ENCODE results near the gene WNT11. TPM values are rescaled to one million over a fixed set of nuclear protein-coding genes. Genes with fewer than 3 reads are reported as not detected.

The WNT11 gene
- total RNA-seq, 1 experiment from 2014 or later, result not detected

GRCh38 chr11:76209973-76210930, 4.0 kb upstream of the WNT11 start:
- Mint-ChIP-seq H3K27me3 (ENCODE audit: low read depth) (peaks cover 95% of the 10 kb centered on the region), H3K4me1 (peaks cover 22 to 38% of the 10 kb centered on the region in 2 experiments), H3K4me3 (peak overlapping the region; percentile 44 to 83), H3K36me3 (ENCODE audit: insufficient read depth in 1 of 3, low read depth in 3 of 3) (no peaks in the 10 kb centered on the region; a peak in 2 of 7 replicates), H3K27ac (no peak overlapping the region), H3K9me3 (peaks cover 0 to 4% of the 10 kb centered on the region in 2 experiments; a peak in 2 of 5 replicates)
- H2BK5ac ChIP-seq (ENCODE audit: insufficient read length, low read length), result no peak overlapping the region
- TF ChIP-seq, protein P1, sequence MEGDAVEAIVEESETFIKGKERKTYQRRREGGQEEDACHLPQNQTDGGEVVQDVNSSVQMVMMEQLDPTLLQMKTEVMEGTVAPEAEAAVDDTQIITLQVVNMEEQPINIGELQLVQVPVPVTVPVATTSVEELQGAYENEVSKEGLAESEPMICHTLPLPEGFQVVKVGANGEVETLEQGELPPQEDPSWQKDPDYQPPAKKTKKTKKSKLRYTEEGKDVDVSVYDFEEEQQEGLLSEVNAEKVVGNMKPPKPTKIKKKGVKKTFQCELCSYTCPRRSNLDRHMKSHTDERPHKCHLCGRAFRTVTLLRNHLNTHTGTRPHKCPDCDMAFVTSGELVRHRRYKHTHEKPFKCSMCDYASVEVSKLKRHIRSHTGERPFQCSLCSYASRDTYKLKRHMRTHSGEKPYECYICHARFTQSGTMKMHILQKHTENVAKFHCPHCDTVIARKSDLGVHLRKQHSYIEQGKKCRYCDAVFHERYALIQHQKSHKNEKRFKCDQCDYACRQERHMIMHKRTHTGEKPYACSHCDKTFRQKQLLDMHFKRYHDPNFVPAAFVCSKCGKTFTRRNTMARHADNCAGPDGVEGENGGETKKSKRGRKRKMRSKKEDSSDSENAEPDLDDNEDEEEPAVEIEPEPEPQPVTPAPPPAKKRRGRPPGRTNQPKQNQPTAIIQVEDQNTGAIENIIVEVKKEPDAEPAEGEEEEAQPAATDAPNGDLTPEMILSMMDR (conservative IDR thresholded peaks at IDR 0.05), result no peak
- H3K14ac ChIP-seq (ENCODE audit: insufficient read depth, low read length), result no peak overlapping the region; the same call in 1 of the 2 replicates
- no peak overlapping the region for H3K56ac ChIP-seq (ENCODE audit: insufficient read length, low read depth, low read length)
- no peak overlapping the region for H3T11ph ChIP-seq (ENCODE audit: low read length)
- H4K20me1 ChIP-seq (ENCODE audit: control insufficient read depth, insufficient read depth, insufficient read length), result no peaks in the 10 kb centered on the region
- no peak overlapping the region for H2BK120ac ChIP-seq (ENCODE audit: low read depth, low read length, poor library complexity, severe bottlenecking)
- H2BK12ac ChIP-seq (ENCODE audit: insufficient read length, low read depth, low read length), result no peak overlapping the region
- H3K9me3 ChIP-seq (ENCODE audit: control insufficient read depth, low read depth, low read length), result no peaks in the 10 kb centered on the region
- H3K27ac ChIP-seq (ENCODE audit: insufficient read length, low read depth, low read length), result no peak overlapping the region
- no peak overlapping the region for H3K9ac ChIP-seq (ENCODE audit: extremely low read depth, insufficient read length, low read length)
- H2BK15ac ChIP-seq (ENCODE audit: low read depth, low read length), result no peak overlapping the region
- H3K4ac ChIP-seq (ENCODE audit: low read depth, low read length), result no peak overlapping the region
- H2AK5ac ChIP-seq (ENCODE audit: insufficient read length, low read length), result no peak overlapping the region
- no CpG with 5 or more reads among the region's 111 CpGs for WGBS (ENCODE audit: extremely low coverage, insufficient read length, low lambda C conversion rate)
- no peaks in the 10 kb centered on the region for H3K79me2 ChIP-seq (ENCODE audit: insufficient read depth, low read length)
- H3K4me1 ChIP-seq (ENCODE audit: insufficient read depth, low read length), result no peaks in the 10 kb centered on the region
- peak overlapping the region; percentile 49 for H3K4me2 ChIP-seq (ENCODE audit: insufficient read depth, insufficient read length, low read length)
- no peak overlapping the region for H3K23ac ChIP-seq (ENCODE audit: insufficient read length, low read depth, low read length)
- no peak overlapping the region for H4K91ac ChIP-seq (ENCODE audit: insufficient read length, low read depth, low read length)
- no peak overlapping the region for H4K8ac ChIP-seq (replicated peaks; ENCODE audit: insufficient read length, low read depth, low read length)
- no peak overlapping the region for H3K18ac ChIP-seq (ENCODE audit: insufficient read length, low read depth, low read length)
- H3K27me3 ChIP-seq (ENCODE audit: insufficient read depth, low read length), result peaks cover 64% of the 10 kb centered on the region
- DNase-seq, result no peak
- H3K23me2 ChIP-seq (ENCODE audit: insufficient read length, low read depth, low read length, poor library complexity, severe bottlenecking), result peaks cover 28% of the 10 kb centered on the region
- H2AFZ ChIP-seq (ENCODE audit: low read length), result no peak overlapping the region
- H3K79me1 ChIP-seq (ENCODE audit: insufficient read depth, low read depth, low read length, poor library complexity, severe bottlenecking), result no peaks in the 10 kb centered on the region
- H4K5ac ChIP-seq (ENCODE audit: insufficient read length, low read depth, low read length), result no peak overlapping the region
- no peak overlapping the region for H2BK20ac ChIP-seq (ENCODE audit: low read depth, low read length, poor library complexity, severe bottlenecking)
